SU-DHL-6 (cell line): ENCODE results near the gene TRMT44.
"Not testable (repeated sequence)": the region's sequence is repeated elsewhere in the genome, so short reads cannot be mapped to it uniquely, and the experiment has no call there.

Experiments used
- CTCF ChIP-seq: fragments of 200-600 bp; sonication (generic); IDR thresholded peaks from one replicate; pipeline ENCODE4 v1.5.1; 2017; ENCODE audit warnings: antibody characterized with exemption, mild to moderate bottlenecking, low read length, moderate library complexity; ENCODE audit not compliant: insufficient read depth, poor library complexity, severe bottlenecking
- EZH2phosphoT487 ChIP-seq: fragments of 200-600 bp; sonication (generic), shearing (Covaris generic); conservative IDR thresholded peaks from 2 replicates; pipeline ENCODE4 v1.6.1; 2018; ENCODE audit warnings: mild to moderate bottlenecking, antibody characterized with exemption, low read length, moderate library complexity, mixed read lengths

GRCh38 chr4:8491478-8491877 lies 50.9 kb downstream of the TRMT44 start:
- not testable (repeated sequence) for TF ChIP-seq CTCF, EZH2phosphoT487
